DOHH2 (cell line): ENCODE data around the gene CD58.

Experiments
- H3F3A ChIP-seq: fragments of 200-600 bp; sonication (generic), shearing (Covaris generic); 2 replicates; pipeline ENCODE4 v1.6.0; 2016; ENCODE audit warnings: antibody characterized with exemption, mild to moderate bottlenecking; ENCODE audit not compliant: control insufficient read depth, insufficient read depth
- H3K27ac ChIP-seq: fragments of 200-600 bp; sonication (generic); 2 replicates; pipeline ENCODE4 v1.5.1; 2014; ENCODE audit warnings: low read depth, mild to moderate bottlenecking, low read length, moderate library complexity
- H3K27me3 ChIP-seq: fragments of 200-600 bp; sonication (generic); 2 replicates; pipeline ENCODE4 v1.6.1; 2014; ENCODE audit warnings: mild to moderate bottlenecking, low read length, mixed read lengths; ENCODE audit not compliant: control insufficient read depth
- H3K36me3 ChIP-seq: fragments of 200-600 bp; sonication (generic); 2 replicates; pipeline ENCODE4 v1.6.1; 2014; ENCODE audit warnings: mild to moderate bottlenecking, low read length, moderate library complexity, mixed read lengths; ENCODE audit not compliant: control insufficient read depth
- H3K4me1 ChIP-seq: fragments of 200-600 bp; sonication (generic); 2 replicates; pipeline ENCODE4 v1.6.1; 2014; ENCODE audit warnings: mild to moderate bottlenecking, low read length, mixed read lengths; ENCODE audit not compliant: control insufficient read depth
- H3K4me2 ChIP-seq: fragments of 200-600 bp; sonication (generic); 2 replicates; pipeline ENCODE4 v1.6.0; 2014; ENCODE audit warnings: mild to moderate bottlenecking, low read length, moderate library complexity
- H3K4me3 ChIP-seq: fragments of 200-600 bp; sonication (generic); 2 replicates; pipeline ENCODE4 v1.5.1; 2014; ENCODE audit warnings: mild to moderate bottlenecking, low read length, mixed read lengths
- H3K79me2 ChIP-seq: fragments of 200-600 bp; sonication (generic); 2 replicates; pipeline ENCODE4 v1.6.1; 2014; ENCODE audit warnings: mild to moderate bottlenecking, low read length, mixed read lengths; ENCODE audit not compliant: control insufficient read depth
- H3K9me2 ChIP-seq: fragments of 200-600 bp; sonication (generic); replicated peaks from 2 replicates; pipeline ENCODE4 v1.6.1; 2014; ENCODE audit warnings: mild to moderate bottlenecking, low read length, mixed read lengths; ENCODE audit not compliant: control insufficient read depth
- H3K9me3 ChIP-seq: fragments of 200-600 bp; sonication (generic); 2 replicates; pipeline ENCODE4 v1.6.1; 2014; ENCODE audit warnings: antibody characterized with exemption, low read length, mixed read lengths; ENCODE audit not compliant: control insufficient read depth, insufficient read depth
- H4K20me1 ChIP-seq: fragments of 200-600 bp; sonication (generic); 2 replicates; pipeline ENCODE4 v1.6.0; 2014; ENCODE audit warnings: low read depth, mild to moderate bottlenecking, antibody characterized with exemption, low read length, moderate library complexity; ENCODE audit not compliant: control insufficient read depth, insufficient read depth
- CTCF ChIP-seq: fragments of 200-600 bp; sonication (generic); IDR thresholded peaks from one replicate; pipeline ENCODE4 v1.5.1; 2014; ENCODE audit warnings: antibody characterized with exemption, mild to moderate bottlenecking, low read depth, low read length; ENCODE audit not compliant: poor library complexity, severe bottlenecking
- EZH2phosphoT487 ChIP-seq: fragments of 200-600 bp; sonication (generic); IDR thresholded peaks from 2 replicates; pipeline ENCODE4 v1.6.1; 2017; ENCODE audit warnings: borderline replicate concordance, mild to moderate bottlenecking, antibody characterized with exemption, low read length, moderate library complexity, mixed read lengths

CD58 gene

GRCh38 chr1:116471241-116471640 is 99.6 kb downstream of the CD58 start:
- Histone ChIP-seq H3K27me3 (peaks cover 10% of the 10 kb centered on the region), H3K4me1 (no peaks in the 10 kb centered on the region), H4K20me1 (no peaks in the 10 kb centered on the region), H3K9me3 (no peaks in the 10 kb centered on the region), H3K27ac (no peak overlapping the region), H3K36me3 (no peaks in the 10 kb centered on the region), H3K4me3 (no peak overlapping the region), H3K4me2 (no peak overlapping the region), H3F3A (no peaks in the 10 kb centered on the region), H3K9me2 (no peaks in the 10 kb centered on the region), H3K79me2 (no peaks in the 10 kb centered on the region)
- TF ChIP-seq EZH2phosphoT487: no peak
- TF ChIP-seq CTCF: no peak

- H3K36me3 ChIP-seq: no peaks in the 10 kb centered on the region
- TF ChIP-seq CTCF (no peak), EZH2phosphoT487 (no peak)
- H3K27me3 ChIP-seq: peaks cover 15% of the 10 kb centered on the region
- H3K9me2 ChIP-seq: no peaks in the 10 kb centered on the region
- H3K4me1 ChIP-seq: no peaks in the 10 kb centered on the region
- no peaks in the 10 kb centered on the region for H4K20me1 ChIP-seq
- no peak overlapping the region for H3K4me2 ChIP-seq
- H3K4me3 ChIP-seq: no peak overlapping the region
- no peaks in the 10 kb centered on the region for H3K9me3 ChIP-seq
- no peaks in the 10 kb centered on the region for H3F3A ChIP-seq
- H3K79me2 ChIP-seq: no peaks in the 10 kb centered on the region
- no peak overlapping the region for H3K27ac ChIP-seq
Measured at GRCh38 chr1:116470671-116471070, 100.2 kb downstream of the CD58 start.

DNA sequence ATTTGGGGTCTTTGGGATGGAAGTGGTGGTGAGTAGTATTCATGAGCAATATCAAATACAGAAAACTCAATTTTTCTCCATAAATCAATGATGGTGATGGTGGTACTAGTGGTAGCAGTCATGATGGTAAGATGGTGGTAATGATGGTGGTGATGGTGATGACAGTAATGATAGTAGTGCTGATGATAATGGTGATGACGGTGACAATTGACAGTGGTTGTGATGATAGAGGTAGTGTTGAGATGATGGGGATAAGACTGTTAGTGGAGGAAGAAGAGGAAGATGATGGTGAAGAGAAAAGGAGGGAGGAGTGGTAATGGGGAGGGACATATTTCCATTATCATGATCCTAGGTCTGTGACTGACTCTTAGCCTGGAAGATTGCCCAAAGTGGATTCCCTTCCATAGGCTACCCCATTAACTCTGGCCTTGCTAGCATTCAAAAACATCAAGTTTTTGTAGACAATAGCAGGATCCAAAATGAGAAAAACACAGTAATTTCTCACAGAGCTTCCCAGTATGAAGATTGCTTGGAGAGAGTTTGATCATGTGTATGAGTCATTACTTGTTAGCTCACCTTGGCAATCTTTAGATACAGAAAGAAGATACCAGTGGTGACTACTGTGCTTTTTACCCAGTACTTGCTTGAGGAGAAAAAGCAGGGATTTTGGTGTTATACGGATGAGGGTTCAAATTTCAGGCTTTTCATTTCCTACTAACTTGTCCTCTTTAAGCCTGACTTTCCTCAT is 103.8 kb downstream of the CD58 start:
- Histone ChIP-seq H3K9me3 (no peaks in the 10 kb centered on the region), H3K27me3 (peaks cover 21% of the 10 kb centered on the region), H3K4me2 (no peak overlapping the region), H3K9me2 (no peaks in the 10 kb centered on the region), H3F3A (no peaks in the 10 kb centered on the region), H3K4me1 (no peaks in the 10 kb centered on the region), H3K27ac (no peak overlapping the region), H4K20me1 (no peaks in the 10 kb centered on the region), H3K79me2 (no peaks in the 10 kb centered on the region), H3K4me3 (no peak overlapping the region), H3K36me3 (no peaks in the 10 kb centered on the region)
- TF ChIP-seq CTCF: no peak
